HG03064 (cell line): ENCODE measurements around the gene ADGRG2.
"Not testable (repeated sequence)": the region's sequence is repeated elsewhere in the genome, so short reads cannot be mapped to it uniquely, and the experiment has no call there.

ENCODE experiments used
- ATAC-seq: cut with Tn5 transposase; IDR thresholded peaks from one replicate; pipeline ENCODE4 v1.9.1; 2021; ENCODE audit warnings: low read depth; ENCODE audit not compliant: unreplicated experiment

Gene ADGRG2

GRCh38 chrX:19007868-19008267 lies 114.4 kb downstream of the ADGRG2 start:
- no peak for ATAC-seq

- no peak for ATAC-seq
Measured at GRCh38 chrX:19007011-19007410, 115.3 kb downstream of the ADGRG2 start.

GRCh38 chrX:19005909-19006308 lies 116.4 kb downstream of the ADGRG2 start:
- no peak for ATAC-seq

GRCh38 chrX:19003756-19004155 lies 118.5 kb downstream of the ADGRG2 start:
- ATAC-seq, result no peak

GRCh38 chrX:18998653-18999052 lies 123.6 kb downstream of the ADGRG2 start:
- ATAC-seq, result no peak

- no peak for ATAC-seq
Measured at GRCh38 chrX:18997916-18998315, 124.4 kb downstream of the ADGRG2 start.

GRCh38 chrX:18996536-18996935 lies 125.7 kb downstream of the ADGRG2 start:
- ATAC-seq, result no peak

- no peak for ATAC-seq
Measured at GRCh38 chrX:18995221-18995620, 127.0 kb downstream of the ADGRG2 start.

- no peak for ATAC-seq
Measured at GRCh38 chrX:18994713-18995112, 127.6 kb downstream of the ADGRG2 start.

GRCh38 chrX:18992829-18993228 lies 129.4 kb downstream of the ADGRG2 start:
- no peak for ATAC-seq

- peak; percentile 1 for ATAC-seq
Measured at GRCh38 chrX:18985186-18985435, 137.2 kb downstream of the ADGRG2 start.

- peak; percentile 84 for ATAC-seq
Measured at GRCh38 chrX:18984381-18985185, 137.7 kb downstream of the ADGRG2 start.

- ATAC-seq, result peak; percentile 41
Measured at GRCh38 chrX:18983666-18984380, 138.4 kb downstream of the ADGRG2 start, which contains the start of gene PHKA2. Gene PHKA2 (minus strand): TSS chrX:18984114. CDS start chrX:18983932, 182 bp downstream.

- ATAC-seq, result no peak
Measured at GRCh38 chrX:18981124-18981807, 141.0 kb downstream of the ADGRG2 start.

- not testable (repeated sequence) for ATAC-seq
Measured at GRCh38 chrX:18980262-18980661, 142.0 kb downstream of the ADGRG2 start.

GRCh38 chrX:18974993-18975392 lies 147.3 kb downstream of the ADGRG2 start:
- ATAC-seq, result no peak

- no peak for ATAC-seq
Measured at GRCh38 chrX:18973527-18974192, 148.6 kb downstream of the ADGRG2 start.

- ATAC-seq, result no peak
Measured at GRCh38 chrX:18971506-18971905, 150.8 kb downstream of the ADGRG2 start.

GRCh38 chrX:18970465-18970864 lies 151.8 kb downstream of the ADGRG2 start:
- no peak for ATAC-seq

- no peak for ATAC-seq
Measured at GRCh38 chrX:18966624-18967023, 155.6 kb downstream of the ADGRG2 start.

- ATAC-seq, result no peak
Measured at GRCh38 chrX:18964901-18965300, 157.4 kb downstream of the ADGRG2 start.
